ENCODE measurements around the gene SBK1.

GRCh38 chr16:28295276-28295675 lies 3.0 kb downstream of the SBK1 start:
- TF ChIP-seq CTCF (IDR thresholded peaks at IDR 0.05; ENCODE audit: insufficient read depth, low read depth, low read length) (no peak), EZH2 (IDR thresholded peaks at IDR 0.05; ENCODE audit: insufficient read depth, low read length) (no peak)
